T1000 (cell line): ENCODE data around the gene SLC10A6.

ENCODE experiments used
- DNase-seq: peaks from one replicate; lab custom pipeline; 2025; ENCODE audit warnings: mixed read lengths; lab: John Stamatoyannopoulos, UW

The SLC10A6 gene

GRCh38 chr4:86788826-86789225, 60.4 kb downstream of the SLC10A6 start:
- no peak for DNase-seq

- DNase-seq, result no peak
These were observed 71.0 kb downstream of the SLC10A6 start for GRCh38 chr4:86778175-86778574.

- DNase-seq, result no peak
These were observed 74.1 kb downstream of the SLC10A6 start for GRCh38 chr4:86775061-86775460.
